ENCODE data around the gene NUP155.
A peak's percentile ranks its signal among the peaks of the same experiment; 100 is the strongest.
"Not testable (repeated sequence)": the region's sequence is repeated elsewhere in the genome, so short reads cannot be mapped to it uniquely, and the experiment has no call there.

Gene NUP155

GRCh38 chr5:37379100-37379628 is 8.3 kb upstream of the NUP155 start, which contains the start of gene WDR70:
Gene WDR70 (plus strand): TSS chr5:37379318. CDS start chr5:37379368, 50 bp downstream.
- peak; percentile 94 for DNase-seq (ENCODE audit: low read depth)
- H3K4me3 ChIP-seq (ENCODE audit: low read depth, low read length), result peak within 1 kb of the TSS; percentile 56
- TF ChIP-seq, protein P1, sequence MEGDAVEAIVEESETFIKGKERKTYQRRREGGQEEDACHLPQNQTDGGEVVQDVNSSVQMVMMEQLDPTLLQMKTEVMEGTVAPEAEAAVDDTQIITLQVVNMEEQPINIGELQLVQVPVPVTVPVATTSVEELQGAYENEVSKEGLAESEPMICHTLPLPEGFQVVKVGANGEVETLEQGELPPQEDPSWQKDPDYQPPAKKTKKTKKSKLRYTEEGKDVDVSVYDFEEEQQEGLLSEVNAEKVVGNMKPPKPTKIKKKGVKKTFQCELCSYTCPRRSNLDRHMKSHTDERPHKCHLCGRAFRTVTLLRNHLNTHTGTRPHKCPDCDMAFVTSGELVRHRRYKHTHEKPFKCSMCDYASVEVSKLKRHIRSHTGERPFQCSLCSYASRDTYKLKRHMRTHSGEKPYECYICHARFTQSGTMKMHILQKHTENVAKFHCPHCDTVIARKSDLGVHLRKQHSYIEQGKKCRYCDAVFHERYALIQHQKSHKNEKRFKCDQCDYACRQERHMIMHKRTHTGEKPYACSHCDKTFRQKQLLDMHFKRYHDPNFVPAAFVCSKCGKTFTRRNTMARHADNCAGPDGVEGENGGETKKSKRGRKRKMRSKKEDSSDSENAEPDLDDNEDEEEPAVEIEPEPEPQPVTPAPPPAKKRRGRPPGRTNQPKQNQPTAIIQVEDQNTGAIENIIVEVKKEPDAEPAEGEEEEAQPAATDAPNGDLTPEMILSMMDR (IDR thresholded peaks at IDR 0.05; ENCODE audit: insufficient read depth, low read depth, low read length, missing control alignments), result peak; percentile 75

DNA sequence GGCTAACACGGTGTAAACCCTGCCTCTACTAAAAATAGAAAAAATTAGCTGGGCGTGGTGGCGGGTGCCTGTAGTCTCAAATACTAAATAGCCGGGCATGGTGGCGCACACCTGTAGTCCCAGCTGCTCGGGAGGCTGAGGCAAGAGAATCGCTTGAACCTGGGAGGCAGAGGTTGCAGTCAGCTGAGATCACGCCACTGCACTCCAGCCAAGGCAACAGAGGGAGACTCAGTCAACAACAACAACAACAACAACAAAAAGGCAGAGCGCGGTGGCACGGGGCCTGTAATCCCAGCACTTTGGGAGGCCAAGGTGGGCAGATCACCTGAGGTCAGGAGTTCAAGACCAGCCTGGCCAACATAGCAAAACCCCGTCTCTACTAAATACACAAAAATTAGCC is 7.2 kb upstream of the NUP155 start:
- DNase-seq (ENCODE audit: low read depth); H3K4me3 ChIP-seq (ENCODE audit: low read depth, low read length): not testable (repeated sequence)

GRCh38 chr5:37375091-37375490 is 4.2 kb upstream of the NUP155 start:
- no peak for DNase-seq (ENCODE audit: low read depth)
- no peak overlapping the region for H3K4me3 ChIP-seq (ENCODE audit: low read depth, low read length)
- TF ChIP-seq, protein P1 (IDR thresholded peaks at IDR 0.05; ENCODE audit: insufficient read depth, low read depth, low read length, missing control alignments), result no peak

DNA sequence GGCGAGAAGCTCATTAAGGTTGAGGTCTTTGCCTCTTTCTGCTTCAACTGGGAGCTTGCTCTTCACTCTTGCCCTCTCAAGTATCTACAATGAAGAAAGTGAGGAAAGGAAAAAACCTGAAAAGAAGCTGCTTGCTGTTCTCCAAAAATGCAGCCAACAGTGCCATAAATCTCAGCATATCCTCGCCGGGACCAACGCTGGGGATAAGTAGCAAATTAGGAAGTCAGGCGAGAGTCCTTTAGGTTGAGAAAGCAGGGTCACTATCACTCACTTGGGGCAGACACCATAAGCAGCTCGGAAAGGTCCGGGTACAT is 399 bp downstream of the NUP155 start:
- TF ChIP-seq, protein P1 (IDR thresholded peaks at IDR 0.05; ENCODE audit: insufficient read depth, low read depth, low read length, missing control alignments), result no peak
- H3K4me3 ChIP-seq (ENCODE audit: low read depth, low read length), result peak overlapping the region; percentile 66
- DNase-seq (ENCODE audit: low read depth), result no peak

- no peak for DNase-seq (ENCODE audit: low read depth)
- no peak overlapping the region for H3K4me3 ChIP-seq (ENCODE audit: low read depth, low read length)
- TF ChIP-seq, protein P1 (IDR thresholded peaks at IDR 0.05; ENCODE audit: insufficient read depth, low read depth, low read length, missing control alignments), result no peak
Measured at GRCh38 chr5:37355161-37355560, 15.7 kb downstream of the NUP155 start.

GRCh38 chr5:37342741-37343140 is 28.2 kb downstream of the NUP155 start:
- H3K4me3 ChIP-seq (ENCODE audit: low read depth, low read length), result not testable (repeated sequence)

DNA sequence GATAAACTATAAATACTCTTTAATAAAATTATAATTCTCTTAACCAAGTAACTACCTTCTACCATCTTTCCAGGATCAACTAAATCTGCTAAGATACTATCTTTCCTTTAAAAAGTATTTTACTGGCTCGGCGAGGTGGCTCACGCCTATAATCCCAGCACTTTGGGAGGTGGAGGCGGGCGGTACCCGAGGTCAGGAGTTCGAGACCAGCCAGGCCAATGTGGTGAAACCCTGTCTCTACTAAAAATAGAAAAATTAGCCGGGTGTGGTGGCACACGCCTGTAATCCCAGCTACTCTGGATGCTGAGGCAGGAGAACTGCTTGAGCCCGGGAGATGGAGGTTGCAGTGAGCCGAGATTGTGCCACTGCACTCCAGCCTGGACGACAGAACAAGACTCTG is 36.2 kb downstream of the NUP155 start:
- H3K4me3 ChIP-seq (ENCODE audit: low read depth, low read length); DNase-seq (ENCODE audit: low read depth): not testable (repeated sequence)

More at GRCh38 chr5:37342741-37343140, 28.2 kb downstream of the NUP155 start:
- DNase-seq (ENCODE audit: low read depth), result not testable (repeated sequence)

GRCh38 chr5:37326536-37326935 is 44.4 kb downstream of the NUP155 start:
- H3K4me3 ChIP-seq (ENCODE audit: low read depth, low read length), result no peak overlapping the region
- TF ChIP-seq, protein P1 (IDR thresholded peaks at IDR 0.05; ENCODE audit: insufficient read depth, low read depth, low read length, missing control alignments), result no peak
- DNase-seq (ENCODE audit: low read depth), result no peak

GRCh38 chr5:37323607-37324006 is 47.3 kb downstream of the NUP155 start:
- H3K4me3 ChIP-seq (ENCODE audit: low read depth, low read length), result no peak overlapping the region
- TF ChIP-seq, protein P1 (IDR thresholded peaks at IDR 0.05; ENCODE audit: insufficient read depth, low read depth, low read length, missing control alignments), result no peak
- DNase-seq (ENCODE audit: low read depth), result no peak

Data from GM12865 (cell line).